CD4-positive, alpha-beta T cell treated with Interleukin-1 beta for 1 hour (primary cell): ENCODE measurements around the gene GCNT1.
"Not testable (repeated sequence)": the region's sequence is repeated elsewhere in the genome, so short reads cannot be mapped to it uniquely, and the experiment has no call there.

ENCODE experiments used
- DNase-seq, 2 donors: peaks; one replicate each; pipeline ENCODE4 v3.0.0-alpha.2; 2020 to 2022

GCNT1 gene

GRCh38 chr9:76444322-76444929 is 14.6 kb upstream of the GCNT1 start:
- no peak for DNase-seq

- DNase-seq = no peak
Observed at GRCh38 chr9:76445976-76446375, 13.0 kb upstream of the GCNT1 start.

- no peak for DNase-seq
Observed at GRCh38 chr9:76448501-76448900, 10.5 kb upstream of the GCNT1 start.

- DNase-seq = no peak
Observed at GRCh38 chr9:76451234-76451633, 7.7 kb upstream of the GCNT1 start.

- DNase-seq = no peak
Observed at GRCh38 chr9:76452839-76453238, 6.1 kb upstream of the GCNT1 start.

- no peak for DNase-seq
Observed at GRCh38 chr9:76453785-76454184, 5.2 kb upstream of the GCNT1 start.

GRCh38 chr9:76454311-76454710 is 4.7 kb upstream of the GCNT1 start:
- DNase-seq = no peak

- peak; percentile 41 to 46 for DNase-seq
Observed at GRCh38 chr9:76456202-76456926, 2.6 kb upstream of the GCNT1 start.

GRCh38 chr9:76459694-76460635 is 983 bp downstream of the GCNT1 start:
- no peak for DNase-seq

- no peak for DNase-seq
Observed at GRCh38 chr9:76462126-76462525, 3.1 kb downstream of the GCNT1 start.

- no peak for DNase-seq
Observed at GRCh38 chr9:76463211-76463610, 4.2 kb downstream of the GCNT1 start.

GRCh38 chr9:76464706-76465105 is 5.7 kb downstream of the GCNT1 start:
- no peak for DNase-seq

GRCh38 chr9:76465442-76466298 is 6.7 kb downstream of the GCNT1 start:
- no peak for DNase-seq

GRCh38 chr9:76466299-76466605 is 7.3 kb downstream of the GCNT1 start:
- DNase-seq = no peak

GRCh38 chr9:76474419-76474818 is 15.4 kb downstream of the GCNT1 start:
- no peak for DNase-seq

GRCh38 chr9:76475686-76476085 is 16.7 kb downstream of the GCNT1 start:
- DNase-seq = no peak

GRCh38 chr9:76477818-76478217 is 18.8 kb downstream of the GCNT1 start:
- not testable (repeated sequence) for DNase-seq

- DNase-seq = no peak
Observed at GRCh38 chr9:76478226-76478625, 19.2 kb downstream of the GCNT1 start.

GRCh38 chr9:76479337-76479736 is 20.4 kb downstream of the GCNT1 start:
- DNase-seq = not testable (repeated sequence)

GRCh38 chr9:76486151-76486550 is 27.2 kb downstream of the GCNT1 start:
- DNase-seq = no peak

- no peak for DNase-seq
Observed at GRCh38 chr9:76490249-76490990, 31.4 kb downstream of the GCNT1 start.

GRCh38 chr9:76491056-76491455 is 32.1 kb downstream of the GCNT1 start:
- peak in 1 of 2 donors; percentile 4 for DNase-seq
